Panc1 (cell line): ENCODE measurements around the gene TIGD6. TPM values are rescaled to one million over a fixed set of nuclear protein-coding genes. Genes with fewer than 3 reads are reported as not detected.

Source experiments
- ATAC-seq: fragments of 200-7000 bp; cut with Tn5 transposase; 2 replicates; pipeline ENCODE4 v1.9.1; 2020; ENCODE audit warnings: mild to moderate bottlenecking, moderate library complexity
- BruUV-seq: library from RNA; stranded (reverse); fragments of 400-500 nt; replicated peaks from 2 replicates; lab custom pipeline; 2021; lab: Mats Ljungman, UMichigan
- CTCF ChIA-PET: fragments of 300-600 bp; sonication (Branson Sonifier 250); formaldehyde crosslinking; loops from one replicate; lab custom pipeline; 2022; ENCODE audit warnings: antibody characterized with exemption; lab: Charles Lee
- POLR2A ChIA-PET: fragments of 300-600 bp; sonication (Branson Sonifier 250); formaldehyde crosslinking; loops from one replicate; lab custom pipeline; 2022; ENCODE audit warnings: antibody characterized with exemption; lab: Charles Lee
- DNase-seq: peaks from one replicate; pipeline ENCODE4 v3.0.0-alpha.2; 2010; ENCODE audit warnings: low read depth, low spot score
- H3K27ac ChIP-seq: 2 replicates; pipeline ENCODE4 v1.5.1; 2011; ENCODE audit warnings: mild to moderate bottlenecking, low read length, inconsistent platforms
- H3K27me3 ChIP-seq: fragments of 200-500 bp; sonication (Bioruptor generic); 2 replicates; pipeline ENCODE4 v1.6.0; 2014; ENCODE audit warnings: low read length, inconsistent platforms; ENCODE audit not compliant: control insufficient read depth, insufficient read depth
- H3K36me3 ChIP-seq: fragments of 200-500 bp; sonication (Bioruptor generic); 2 replicates; pipeline ENCODE4 v1.5.1; 2014; ENCODE audit warnings: inconsistent platforms, mild to moderate bottlenecking, low read length, moderate library complexity; ENCODE audit not compliant: control insufficient read depth, insufficient read depth
- H3K4me1 ChIP-seq: 2 replicates; pipeline ENCODE4 v1.5.1; 2011; ENCODE audit warnings: inconsistent platforms, mild to moderate bottlenecking, low read length, moderate library complexity; ENCODE audit not compliant: control insufficient read depth, insufficient read depth
- H3K4me3 ChIP-seq, 2 experiments: 2 replicates each; pipeline ENCODE4 v1.5.1; 2011 to 2012; ENCODE audit warnings: low read depth in 2 of 2, low read length in 2 of 2, mild to moderate bottlenecking in 2 of 2, inconsistent platforms in 1 of 2, moderate library complexity in 1 of 2
- H3K9me3 ChIP-seq: fragments of 200-500 bp; sonication (Bioruptor generic); 2 replicates; pipeline ENCODE4 v1.5.1; 2014; ENCODE audit warnings: low read depth, mild to moderate bottlenecking, inconsistent platforms, low read length, moderate library complexity; ENCODE audit not compliant: control insufficient read depth, insufficient read depth
- POLR2AphosphoS5 ChIP-seq: IDR thresholded peaks from 2 replicates; pipeline ENCODE4 v1.6.1; 2012; ENCODE audit warnings: mild to moderate bottlenecking, low read depth, low read length, moderate library complexity
- SIN3A ChIP-seq: IDR thresholded peaks from 2 replicates; pipeline ENCODE4 v1.6.1; 2012; ENCODE audit warnings: low read depth, mild to moderate bottlenecking, low read length, moderate library complexity, borderline replicate concordance; ENCODE audit not compliant: insufficient read depth
- TCF7L2 ChIP-seq: IDR thresholded peaks from 2 replicates; pipeline ENCODE4 v1.6.1; 2011; ENCODE audit warnings: mild to moderate bottlenecking, low read depth, low read length, inconsistent platforms
- in situ Hi-C: cut with HindIII; loops from 2 replicates; pipeline ENCODE4 v1.10.0; 2016; ENCODE audit warnings: low sequenced_read_pairs, low pct_unique_long_range_greater_than_20kb
- intact Hi-C: fragments of 100-400 bp; cut with micrococcal nuclease; formaldehyde crosslinking; loops from one replicate; pipeline ENCODE4 v1.10.0; 2022; ENCODE audit not compliant: unreplicated experiment
- total RNA-seq: library from RNA; stranded (reverse); gene quantifications from one replicate; pipeline ENCODE4 v1.2.1, GENCODE V29; 2021; ENCODE audit not compliant: unreplicated experiment
- TF ChIP-seq, protein P1 (sequence below), 2 experiments: IDR thresholded peaks; 2 replicates each; pipeline ENCODE4 v1.6.1; 2011 to 2012; ENCODE audit warnings: low read depth in 2 of 2, control low read depth in 1 of 2, low read length in 1 of 2, mild to moderate bottlenecking in 1 of 2, moderate library complexity in 1 of 2; ENCODE audit not compliant: insufficient read depth in 1 of 2
- TF ChIP-seq, protein P2 (sequence below): fragments of 450-650 bp; IDR thresholded peaks from 2 replicates; pipeline ENCODE4 v1.5.1; 2017; ENCODE audit warnings: mild to moderate bottlenecking

TIGD6 gene
- total RNA-seq, 1 experiment from 2014 or later: 7.1 TPM

DNA sequence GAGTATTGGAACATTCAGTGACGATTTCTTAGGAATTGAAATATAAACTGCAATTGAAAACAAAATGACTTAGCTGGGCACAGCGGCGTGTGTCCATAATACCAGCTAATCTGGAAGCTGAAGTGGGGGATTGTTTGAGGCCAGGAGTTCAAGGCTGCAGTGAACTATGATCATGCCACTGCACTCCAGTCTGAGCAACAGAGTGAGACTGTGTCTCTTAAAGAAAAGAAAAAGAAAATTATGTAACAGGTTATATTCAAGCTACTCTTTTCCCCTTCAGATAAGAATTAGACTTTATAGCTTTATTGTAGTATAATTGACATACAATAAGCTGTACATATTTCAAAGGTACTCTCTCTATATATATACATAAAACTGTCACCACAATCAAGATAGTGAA, 33.5 kb downstream of the TIGD6 start:
- CTCF ChIA-PET: interaction anchor here (0.6 to 1.0 kb wide), 2 partner anchors 133 to 330 kb away, joined by 4 to 5 read pairs; no protein-coding TSS in a partner anchor
- DNase-seq (no peak), ATAC-seq (no peak)
- Histone ChIP-seq H3K27ac (no peak overlapping the region), H3K4me3 (no peak overlapping the region), H3K9me3 (no peaks in the 10 kb centered on the region), H3K4me1 (peaks cover 11% of the 10 kb centered on the region), H3K36me3 (no peaks in the 10 kb centered on the region), H3K27me3 (no peaks in the 10 kb centered on the region)
- TF ChIP-seq, protein P1, sequence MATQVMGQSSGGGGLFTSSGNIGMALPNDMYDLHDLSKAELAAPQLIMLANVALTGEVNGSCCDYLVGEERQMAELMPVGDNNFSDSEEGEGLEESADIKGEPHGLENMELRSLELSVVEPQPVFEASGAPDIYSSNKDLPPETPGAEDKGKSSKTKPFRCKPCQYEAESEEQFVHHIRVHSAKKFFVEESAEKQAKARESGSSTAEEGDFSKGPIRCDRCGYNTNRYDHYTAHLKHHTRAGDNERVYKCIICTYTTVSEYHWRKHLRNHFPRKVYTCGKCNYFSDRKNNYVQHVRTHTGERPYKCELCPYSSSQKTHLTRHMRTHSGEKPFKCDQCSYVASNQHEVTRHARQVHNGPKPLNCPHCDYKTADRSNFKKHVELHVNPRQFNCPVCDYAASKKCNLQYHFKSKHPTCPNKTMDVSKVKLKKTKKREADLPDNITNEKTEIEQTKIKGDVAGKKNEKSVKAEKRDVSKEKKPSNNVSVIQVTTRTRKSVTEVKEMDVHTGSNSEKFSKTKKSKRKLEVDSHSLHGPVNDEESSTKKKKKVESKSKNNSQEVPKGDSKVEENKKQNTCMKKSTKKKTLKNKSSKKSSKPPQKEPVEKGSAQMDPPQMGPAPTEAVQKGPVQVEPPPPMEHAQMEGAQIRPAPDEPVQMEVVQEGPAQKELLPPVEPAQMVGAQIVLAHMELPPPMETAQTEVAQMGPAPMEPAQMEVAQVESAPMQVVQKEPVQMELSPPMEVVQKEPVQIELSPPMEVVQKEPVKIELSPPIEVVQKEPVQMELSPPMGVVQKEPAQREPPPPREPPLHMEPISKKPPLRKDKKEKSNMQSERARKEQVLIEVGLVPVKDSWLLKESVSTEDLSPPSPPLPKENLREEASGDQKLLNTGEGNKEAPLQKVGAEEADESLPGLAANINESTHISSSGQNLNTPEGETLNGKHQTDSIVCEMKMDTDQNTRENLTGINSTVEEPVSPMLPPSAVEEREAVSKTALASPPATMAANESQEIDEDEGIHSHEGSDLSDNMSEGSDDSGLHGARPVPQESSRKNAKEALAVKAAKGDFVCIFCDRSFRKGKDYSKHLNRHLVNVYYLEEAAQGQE (IDR thresholded peaks at IDR 0.05; ENCODE audit: insufficient read depth in 1 of 2, low read depth in 2 of 2, low read length in 1 of 2): no peak
- TF ChIP-seq TCF7L2 (no peak), POLR2AphosphoS5 (no peak), SIN3A (no peak)
- TF ChIP-seq, protein P2, sequence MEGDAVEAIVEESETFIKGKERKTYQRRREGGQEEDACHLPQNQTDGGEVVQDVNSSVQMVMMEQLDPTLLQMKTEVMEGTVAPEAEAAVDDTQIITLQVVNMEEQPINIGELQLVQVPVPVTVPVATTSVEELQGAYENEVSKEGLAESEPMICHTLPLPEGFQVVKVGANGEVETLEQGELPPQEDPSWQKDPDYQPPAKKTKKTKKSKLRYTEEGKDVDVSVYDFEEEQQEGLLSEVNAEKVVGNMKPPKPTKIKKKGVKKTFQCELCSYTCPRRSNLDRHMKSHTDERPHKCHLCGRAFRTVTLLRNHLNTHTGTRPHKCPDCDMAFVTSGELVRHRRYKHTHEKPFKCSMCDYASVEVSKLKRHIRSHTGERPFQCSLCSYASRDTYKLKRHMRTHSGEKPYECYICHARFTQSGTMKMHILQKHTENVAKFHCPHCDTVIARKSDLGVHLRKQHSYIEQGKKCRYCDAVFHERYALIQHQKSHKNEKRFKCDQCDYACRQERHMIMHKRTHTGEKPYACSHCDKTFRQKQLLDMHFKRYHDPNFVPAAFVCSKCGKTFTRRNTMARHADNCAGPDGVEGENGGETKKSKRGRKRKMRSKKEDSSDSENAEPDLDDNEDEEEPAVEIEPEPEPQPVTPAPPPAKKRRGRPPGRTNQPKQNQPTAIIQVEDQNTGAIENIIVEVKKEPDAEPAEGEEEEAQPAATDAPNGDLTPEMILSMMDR: no peak
- in situ Hi-C loops (no loop called here), intact Hi-C loops (no loop called here)
- BruUV-seq: no TSS peak
- POLR2A ChIA-PET: interaction anchor here (1.0 kb wide), 1 partner anchor 31 kb away, joined by 3 read pairs; no protein-coding TSS in a partner anchor

DNA sequence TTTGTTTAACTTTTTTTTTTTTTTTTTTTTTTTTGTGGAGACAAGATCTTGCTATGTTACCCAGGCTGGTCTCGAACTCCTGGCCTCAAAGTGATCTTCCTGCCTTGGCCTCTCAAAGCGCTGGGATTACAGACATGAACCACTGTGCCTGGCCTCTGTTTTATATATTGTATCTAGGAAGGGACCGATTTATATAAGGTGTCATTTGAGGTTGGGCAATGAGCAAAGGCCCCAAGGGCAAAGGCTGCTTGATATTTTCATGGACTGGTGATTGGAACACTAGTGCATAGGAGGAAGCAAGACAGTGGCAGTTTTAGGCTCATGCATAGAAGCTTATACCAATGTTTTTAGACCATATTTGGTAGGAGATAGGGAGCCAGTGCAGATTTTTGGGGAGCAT, 36.7 kb downstream of the TIGD6 start:
- Histone ChIP-seq H3K4me3 (no peak overlapping the region), H3K36me3 (no peaks in the 10 kb centered on the region), H3K9me3 (no peaks in the 10 kb centered on the region), H3K27ac (no peak overlapping the region), H3K4me1 (peaks cover 30% of the 10 kb centered on the region), H3K27me3 (no peaks in the 10 kb centered on the region)
- DNase-seq (no peak), ATAC-seq (no peak)
- intact Hi-C loops (no loop called here), in situ Hi-C loops (no loop called here)
- TF ChIP-seq SIN3A: no peak
- TF ChIP-seq TCF7L2: no peak
- TF ChIP-seq, protein P2: no peak
- TF ChIP-seq, protein P1 (IDR thresholded peaks at IDR 0.05; ENCODE audit: insufficient read depth in 1 of 2, low read depth in 2 of 2, low read length in 1 of 2): no peak
- no peak for TF ChIP-seq POLR2AphosphoS5
- no TSS peak for BruUV-seq
- CTCF ChIA-PET: no interaction called here
- POLR2A ChIA-PET: interaction anchor here (0.6 kb wide), 1 partner anchor 61 kb away, joined by 4 read pairs; no protein-coding TSS in a partner anchor
